ENCODE results near the gene ST3GAL4. TPM values are rescaled to one million over a fixed set of nuclear protein-coding genes. Genes with fewer than 3 reads are reported as not detected.

Gene ST3GAL4
- total RNA-seq, 1 experiment from 2014 or later: 46.2 TPM

DNA sequence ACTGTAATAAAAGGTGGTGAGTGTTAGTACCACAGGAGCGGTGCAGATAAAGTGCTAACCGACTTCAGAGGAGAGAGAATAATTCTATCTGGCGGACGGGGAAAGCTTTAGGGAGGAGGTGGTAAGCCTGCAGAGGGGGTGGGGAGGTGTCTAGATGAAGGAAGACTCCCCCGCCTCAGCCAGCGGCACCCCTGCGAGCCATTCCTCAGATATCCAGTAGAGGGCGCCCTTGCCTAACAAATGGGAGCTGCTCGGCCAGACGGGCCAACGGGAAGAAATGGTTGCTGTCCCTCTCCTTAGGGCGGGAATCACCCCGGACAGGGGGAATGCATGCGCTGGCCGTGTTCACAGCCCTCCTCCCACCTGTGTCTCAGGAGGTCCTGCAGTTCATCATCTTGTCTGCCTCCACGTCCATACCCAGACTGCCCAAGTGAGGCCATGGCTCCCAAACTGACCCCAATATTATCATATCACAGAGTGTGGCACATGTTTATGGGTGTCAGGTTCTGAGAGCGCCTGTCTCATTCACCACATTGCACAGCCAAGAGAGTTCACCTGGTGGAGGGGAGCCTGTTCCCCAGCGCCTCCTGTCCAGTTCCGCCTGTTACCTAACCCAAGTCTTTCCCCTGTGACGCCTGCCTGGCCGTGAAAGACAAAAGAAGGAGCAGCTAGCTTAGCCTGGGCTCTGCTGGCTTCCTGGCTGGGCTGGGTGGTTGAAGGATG is 85.5 kb downstream of the ST3GAL4 start:
- TF ChIP-seq EZH2 (IDR thresholded peaks at IDR 0.05; ENCODE audit: low read depth): no peak
- TF ChIP-seq, protein P1, sequence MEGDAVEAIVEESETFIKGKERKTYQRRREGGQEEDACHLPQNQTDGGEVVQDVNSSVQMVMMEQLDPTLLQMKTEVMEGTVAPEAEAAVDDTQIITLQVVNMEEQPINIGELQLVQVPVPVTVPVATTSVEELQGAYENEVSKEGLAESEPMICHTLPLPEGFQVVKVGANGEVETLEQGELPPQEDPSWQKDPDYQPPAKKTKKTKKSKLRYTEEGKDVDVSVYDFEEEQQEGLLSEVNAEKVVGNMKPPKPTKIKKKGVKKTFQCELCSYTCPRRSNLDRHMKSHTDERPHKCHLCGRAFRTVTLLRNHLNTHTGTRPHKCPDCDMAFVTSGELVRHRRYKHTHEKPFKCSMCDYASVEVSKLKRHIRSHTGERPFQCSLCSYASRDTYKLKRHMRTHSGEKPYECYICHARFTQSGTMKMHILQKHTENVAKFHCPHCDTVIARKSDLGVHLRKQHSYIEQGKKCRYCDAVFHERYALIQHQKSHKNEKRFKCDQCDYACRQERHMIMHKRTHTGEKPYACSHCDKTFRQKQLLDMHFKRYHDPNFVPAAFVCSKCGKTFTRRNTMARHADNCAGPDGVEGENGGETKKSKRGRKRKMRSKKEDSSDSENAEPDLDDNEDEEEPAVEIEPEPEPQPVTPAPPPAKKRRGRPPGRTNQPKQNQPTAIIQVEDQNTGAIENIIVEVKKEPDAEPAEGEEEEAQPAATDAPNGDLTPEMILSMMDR (conservative IDR thresholded peaks at IDR 0.05): peak; percentile 98
- Histone ChIP-seq H3K9me3 (ENCODE audit: insufficient read depth, low read depth) (no peaks in the 10 kb centered on the region), H3K9me2 (ENCODE audit: insufficient read depth) (no peaks in the 10 kb centered on the region), H3K79me2 (ENCODE audit: low read depth) (no peaks in the 10 kb centered on the region), H3K4me1 (replicated peaks; ENCODE audit: insufficient read depth) (peaks cover 3% of the 10 kb centered on the region; the same call in 1 of the 2 replicates), H3K36me3 (ENCODE audit: low read depth) (0 out of 2 replicates have a peak, but pooled peaks cover 5% of the 10 kb centered on the region), H3K27me3 (ENCODE audit: insufficient read depth, low read depth) (no peaks in the 10 kb centered on the region), H3K4me2 (peak overlapping the region; percentile 32; the same call in 1 of the 2 replicates), H3K4me3 (no peak overlapping the region), H4K20me1 (ENCODE audit: insufficient read depth) (no peaks in the 10 kb centered on the region), H2AFZ (no peak overlapping the region), H3F3A (ENCODE audit: insufficient read depth, low read depth) (peaks cover 7% of the 10 kb centered on the region; the same call in 1 of the 2 replicates), H3K27ac (no peak overlapping the region)
- intact Hi-C loops (cut with micrococcal nuclease; ENCODE audit: unreplicated experiment): loop anchor here (1.0 to 10.0 kb wide), 6 partner anchors 131 to 1054 kb away; no protein-coding TSS in a partner anchor
- ChIA-PET POLR2A (ENCODE audit: unreplicated experiment) (interaction anchor here (0.6 kb wide), 1 partner anchor 538 kb away, joined by 7 read pairs; the partner anchor contains the start of gene PUS3), CTCF (interaction anchor here (0.6 to 2.0 kb wide), 4 partner anchors 10 to 118 kb away, joined by 3 to 7 read pairs (median 4); no protein-coding TSS in a partner anchor)
- DNase-seq: peak; percentile 52 to 80
- no TSS peak for BruUV-seq (replicated peaks)

DNA sequence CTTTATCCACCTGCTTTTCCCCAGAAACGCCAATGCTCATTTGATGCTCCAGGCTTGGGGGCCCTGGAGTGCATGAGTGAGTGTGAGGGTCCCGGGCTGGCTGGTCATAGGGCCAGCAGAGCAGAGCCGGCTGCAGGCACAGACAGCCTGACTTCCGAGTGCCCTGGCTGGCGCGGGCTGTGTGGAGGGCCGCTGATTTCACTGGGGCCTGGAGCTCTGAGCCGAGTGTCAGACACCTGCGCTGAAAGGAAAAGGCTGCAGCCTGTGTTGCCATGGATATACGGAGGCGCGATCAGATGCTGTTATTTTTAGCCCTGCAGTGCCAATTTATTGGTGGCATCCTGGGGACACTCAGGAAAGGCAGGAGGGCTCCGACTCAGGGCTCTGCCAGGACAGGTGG is 87.6 kb downstream of the ST3GAL4 start:
- Histone ChIP-seq H4K20me1 (ENCODE audit: insufficient read depth) (no peaks in the 10 kb centered on the region), H3K4me3 (no peak overlapping the region), H3K9me2 (ENCODE audit: insufficient read depth) (no peaks in the 10 kb centered on the region), H2AFZ (no peak overlapping the region), H3K4me1 (replicated peaks; ENCODE audit: insufficient read depth) (peaks cover 3% of the 10 kb centered on the region; the same call in 1 of the 2 replicates), H3K4me2 (no peak overlapping the region), H3K27me3 (ENCODE audit: insufficient read depth, low read depth) (no peaks in the 10 kb centered on the region), H3F3A (ENCODE audit: insufficient read depth, low read depth) (no peaks in the 10 kb centered on the region), H3K36me3 (ENCODE audit: low read depth) (no peaks in the 10 kb centered on the region), H3K9me3 (ENCODE audit: insufficient read depth, low read depth) (no peaks in the 10 kb centered on the region), H3K27ac (no peak overlapping the region), H3K79me2 (ENCODE audit: low read depth) (no peaks in the 10 kb centered on the region)
- ChIA-PET CTCF (no interaction called here), POLR2A (ENCODE audit: unreplicated experiment) (no interaction called here)
- no peak for DNase-seq
- no peak for TF ChIP-seq EZH2 (IDR thresholded peaks at IDR 0.05; ENCODE audit: low read depth)
- TF ChIP-seq, protein P1 (conservative IDR thresholded peaks at IDR 0.05): no peak
- no TSS peak for BruUV-seq (replicated peaks)
- intact Hi-C loops (cut with micrococcal nuclease; ENCODE audit: unreplicated experiment): loop anchor here (10.0 kb wide), 3 partner anchors 272 to 1052 kb away; no protein-coding TSS in a partner anchor

DNA sequence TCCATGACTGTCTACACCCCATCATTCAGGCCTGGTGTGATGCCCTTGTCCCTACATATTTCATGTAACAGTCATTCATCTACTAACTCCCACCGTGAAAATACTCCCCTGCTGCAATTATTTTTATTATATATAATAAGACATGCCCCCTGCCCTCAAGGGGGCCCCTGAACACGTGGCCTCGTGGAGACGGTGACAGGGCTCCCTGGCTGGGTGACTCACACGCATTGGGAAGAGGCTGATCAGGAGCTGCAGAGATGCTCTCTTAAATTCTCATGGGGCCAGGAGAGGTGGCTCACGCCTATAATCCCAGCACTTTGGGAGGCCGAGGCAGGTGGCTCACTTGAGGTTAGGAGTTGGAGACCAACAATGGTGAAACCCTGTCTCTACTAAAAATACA is 88.6 kb downstream of the ST3GAL4 start:
- ChIA-PET CTCF (no interaction called here), POLR2A (ENCODE audit: unreplicated experiment) (no interaction called here)
- TF ChIP-seq, protein P1 (conservative IDR thresholded peaks at IDR 0.05): no peak
- TF ChIP-seq EZH2 (IDR thresholded peaks at IDR 0.05; ENCODE audit: low read depth): no peak
- Histone ChIP-seq H3K36me3 (ENCODE audit: low read depth) (no peaks in the 10 kb centered on the region), H3K4me3 (no peak overlapping the region), H3K4me2 (no peak overlapping the region), H4K20me1 (ENCODE audit: insufficient read depth) (no peaks in the 10 kb centered on the region), H3F3A (ENCODE audit: insufficient read depth, low read depth) (no peaks in the 10 kb centered on the region), H3K27me3 (ENCODE audit: insufficient read depth, low read depth) (no peaks in the 10 kb centered on the region), H2AFZ (no peak overlapping the region), H3K9me2 (ENCODE audit: insufficient read depth) (no peaks in the 10 kb centered on the region), H3K27ac (no peak overlapping the region), H3K79me2 (ENCODE audit: low read depth) (no peaks in the 10 kb centered on the region), H3K9me3 (ENCODE audit: insufficient read depth, low read depth) (no peaks in the 10 kb centered on the region), H3K4me1 (replicated peaks; ENCODE audit: insufficient read depth) (peaks cover 3% of the 10 kb centered on the region; the same call in 1 of the 2 replicates)
- DNase-seq: no peak
- no TSS peak for BruUV-seq (replicated peaks)
- intact Hi-C loops (cut with micrococcal nuclease; ENCODE audit: unreplicated experiment): loop anchor here (10.0 kb wide), 3 partner anchors 271 to 1051 kb away; no protein-coding TSS in a partner anchor

All from PC-9 (cell line).